Left ventricle myocardium inferior (tissue), 1 donor: Measurements from ENCODE around the gene DZIP1. TPM values are rescaled to one million over a fixed set of nuclear protein-coding genes. Genes with fewer than 3 reads are reported as not detected.

ENCODE experiments used
- DNase-seq: peaks from one replicate; pipeline ENCODE4 v3.0.0-alpha.2; 2020
- H3K27ac ChIP-seq: fragments of 200-600 bp; replicated peaks from 2 replicates; pipeline ENCODE4 v1.8.0; 2021
- H3K27me3 ChIP-seq: fragments of 200-600 bp; 2 replicates; pipeline ENCODE4 v1.8.0; 2021; ENCODE audit warnings: low read depth
- H3K36me3 ChIP-seq: fragments of 200-600 bp; 2 replicates; pipeline ENCODE4 v1.8.0; 2021
- H3K4me1 ChIP-seq: fragments of 200-600 bp; 2 replicates; pipeline ENCODE4 v1.8.0; 2021
- H3K4me3 ChIP-seq: fragments of 200-600 bp; 2 replicates; pipeline ENCODE4 v1.8.0; 2021; ENCODE audit warnings: mild to moderate bottlenecking, moderate library complexity
- H3K9me3 ChIP-seq: fragments of 200-600 bp; replicated peaks from 2 replicates; pipeline ENCODE4 v1.8.0; 2021
- CTCF ChIP-seq: fragments of 200-600 bp; IDR thresholded peaks from 2 replicates; pipeline ENCODE4 v1.8.0; 2021; ENCODE audit warnings: antibody characterized with exemption, mild to moderate bottlenecking, borderline replicate concordance
- intact Hi-C: fragments of 100-400 bp; cut with micrococcal nuclease; formaldehyde crosslinking; loops from one replicate; pipeline ENCODE4 v1.11.0; 2022
- total RNA-seq: library from RNA; stranded (reverse); fragmentation: NEBNext Ultra II Directional; extraction: Animal tissue kit (Norgen Biotek cat#: 25700); gene quantifications from one replicate; pipeline ENCODE4 v1.2.1, GENCODE V29; 2021
- donor health status: DM: no; HTN: yes; CAD: no; lungs with severe emphysema.

The DZIP1 gene
- total RNA-seq, 1 donor from 2014 or later: 3.8 TPM

DNA sequence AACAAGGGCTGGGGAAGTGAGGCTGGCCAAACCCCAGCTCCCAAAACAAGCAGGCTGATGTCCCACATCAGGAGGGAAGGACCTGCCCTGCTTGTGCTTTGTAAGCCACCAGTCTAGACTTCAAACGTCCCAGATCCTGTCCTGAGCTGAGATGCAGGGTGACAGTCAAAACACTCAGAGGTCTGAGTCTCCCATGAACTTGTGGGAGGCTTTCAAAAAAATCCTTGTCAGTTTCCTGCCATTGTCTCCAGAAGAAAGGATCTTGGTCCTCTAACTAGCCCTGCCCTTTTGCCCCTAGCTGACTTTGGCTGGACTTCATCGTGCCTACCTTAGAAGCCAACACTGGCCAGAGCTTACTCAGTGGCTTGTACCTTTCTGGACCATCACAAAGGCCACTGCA lies 43.3 kb downstream of the DZIP1 start:
- Histone ChIP-seq H3K9me3 (no peaks in the 10 kb centered on the region), H3K27me3 (no peaks in the 10 kb centered on the region), H3K36me3 (no peaks in the 10 kb centered on the region), H3K4me1 (peaks cover 9% of the 10 kb centered on the region), H3K27ac (no peak overlapping the region), H3K4me3 (no peak overlapping the region)
- TF ChIP-seq CTCF: no peak
- no peak for DNase-seq
- intact Hi-C loops: no loop called here

GRCh38 chr13:95596701-95597100 lies 47.8 kb downstream of the DZIP1 start:
- Histone ChIP-seq H3K4me3 (no peak overlapping the region), H3K27ac (no peak overlapping the region), H3K27me3 (no peaks in the 10 kb centered on the region), H3K4me1 (peaks cover 7% of the 10 kb centered on the region), H3K9me3 (no peaks in the 10 kb centered on the region), H3K36me3 (no peaks in the 10 kb centered on the region)
- no peak for DNase-seq
- TF ChIP-seq CTCF: no peak
- intact Hi-C loops: no loop called here

DNA sequence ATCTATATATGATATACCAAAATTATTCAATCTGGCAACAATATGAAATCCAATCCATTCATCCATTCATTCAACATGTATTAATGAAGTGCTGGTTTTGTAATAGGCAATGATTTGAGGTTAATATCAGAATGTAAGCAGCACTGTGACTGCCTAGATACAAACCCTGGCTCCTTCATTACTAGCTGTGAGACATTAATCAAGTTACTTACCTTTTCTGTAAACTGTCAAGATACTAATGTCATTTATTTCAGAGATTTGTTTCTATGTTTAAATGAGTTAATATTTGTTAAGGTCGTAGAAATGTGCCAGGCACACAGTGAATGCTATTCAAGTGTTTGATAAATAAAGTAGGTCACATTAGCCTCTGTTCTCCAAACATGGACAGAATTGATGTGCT lies 51.0 kb downstream of the DZIP1 start:
- intact Hi-C loops: no loop called here
- Histone ChIP-seq H3K4me1 (no peaks in the 10 kb centered on the region), H3K27me3 (no peaks in the 10 kb centered on the region), H3K36me3 (peaks cover 6% of the 10 kb centered on the region), H3K4me3 (no peak overlapping the region), H3K27ac (no peak overlapping the region), H3K9me3 (no peaks in the 10 kb centered on the region)
- no peak for TF ChIP-seq CTCF
- DNase-seq: no peak

- TF ChIP-seq CTCF: no peak
- H3K27ac ChIP-seq: no peak overlapping the region
- no peaks in the 10 kb centered on the region for H3K9me3 ChIP-seq
- H3K36me3 ChIP-seq: peaks cover 24% of the 10 kb centered on the region
- no peaks in the 10 kb centered on the region for H3K27me3 ChIP-seq
- no peak overlapping the region for H3K4me3 ChIP-seq
- DNase-seq: no peak
- intact Hi-C loops: no loop called here
- H3K4me1 ChIP-seq: no peaks in the 10 kb centered on the region
Measured at GRCh38 chr13:95588721-95589120, 55.8 kb downstream of the DZIP1 start.

GRCh38 chr13:95588134-95588533 lies 56.4 kb downstream of the DZIP1 start:
- no peak for DNase-seq
- H3K36me3 ChIP-seq: peaks cover 26% of the 10 kb centered on the region

More at GRCh38 chr13:95588134-95588533, 56.4 kb downstream of the DZIP1 start:
- Histone ChIP-seq H3K27ac (no peak overlapping the region), H3K9me3 (no peaks in the 10 kb centered on the region), H3K4me1 (no peaks in the 10 kb centered on the region), H3K27me3 (no peaks in the 10 kb centered on the region), H3K4me3 (no peak overlapping the region)
- no peak for TF ChIP-seq CTCF
- intact Hi-C loops: no loop called here
